Stimulated activated CD4-positive, alpha-beta T cell treated with anti-CD3 and anti-CD28 coated beads, Interleukin-4, amount 100 ng/mL, for 4 hours (primary cell): ENCODE results near the gene SVIL.
"Not testable (repeated sequence)": the region's sequence is repeated elsewhere in the genome, so short reads cannot be mapped to it uniquely, and the experiment has no call there.

Experiments
- DNase-seq, 2 experiments: peaks; one replicate each; pipeline ENCODE4 v3.0.0-alpha.2; 2020

The SVIL gene

GRCh38 chr10:29648114-29648982, 13.6 kb upstream of the SVIL start:
- peak in 1 of 2 experiments; percentile 42 for DNase-seq

GRCh38 chr10:29647478-29647877, 12.7 kb upstream of the SVIL start:
- no peak for DNase-seq

- DNase-seq: no peak
Measured at GRCh38 chr10:29646960-29647461, 12.2 kb upstream of the SVIL start.

GRCh38 chr10:29646238-29646902, 11.6 kb upstream of the SVIL start:
- DNase-seq: peak in 1 of 2 experiments; percentile 25

- DNase-seq: no peak
Measured at GRCh38 chr10:29643771-29644501, 9.2 kb upstream of the SVIL start.

GRCh38 chr10:29642990-29643389, 8.2 kb upstream of the SVIL start:
- DNase-seq: no peak

- DNase-seq: no peak
Measured at GRCh38 chr10:29637537-29637936, 2.8 kb upstream of the SVIL start.

- no peak for DNase-seq
Measured at GRCh38 chr10:29636178-29636577, 1.4 kb upstream of the SVIL start.

- DNase-seq: no peak
Measured at GRCh38 chr10:29635711-29636144, 957 bp upstream of the SVIL start.

- no peak for DNase-seq
Measured at GRCh38 chr10:29634105-29634504, 666 bp downstream of the SVIL start.

GRCh38 chr10:29631049-29631339, 3.8 kb downstream of the SVIL start:
- DNase-seq: no peak

GRCh38 chr10:29630205-29631048, 4.3 kb downstream of the SVIL start:
- DNase-seq: no peak

GRCh38 chr10:29628912-29629526, 5.8 kb downstream of the SVIL start:
- DNase-seq: no peak

- DNase-seq: no peak
Measured at GRCh38 chr10:29628311-29628710, 6.5 kb downstream of the SVIL start.

GRCh38 chr10:29627201-29628132, 7.3 kb downstream of the SVIL start:
- no peak for DNase-seq

GRCh38 chr10:29624357-29624756, 10.4 kb downstream of the SVIL start:
- not testable (repeated sequence) for DNase-seq

GRCh38 chr10:29623797-29624196, 11.0 kb downstream of the SVIL start:
- no peak for DNase-seq

- DNase-seq: no peak
Measured at GRCh38 chr10:29622382-29622922, 12.3 kb downstream of the SVIL start.

- no peak for DNase-seq
Measured at GRCh38 chr10:29621161-29621560, 13.6 kb downstream of the SVIL start.

- DNase-seq: no peak
Measured at GRCh38 chr10:29620112-29620690, 14.6 kb downstream of the SVIL start.
